ENCODE measurements around the gene SLC44A5.

Gene SLC44A5

DNA sequence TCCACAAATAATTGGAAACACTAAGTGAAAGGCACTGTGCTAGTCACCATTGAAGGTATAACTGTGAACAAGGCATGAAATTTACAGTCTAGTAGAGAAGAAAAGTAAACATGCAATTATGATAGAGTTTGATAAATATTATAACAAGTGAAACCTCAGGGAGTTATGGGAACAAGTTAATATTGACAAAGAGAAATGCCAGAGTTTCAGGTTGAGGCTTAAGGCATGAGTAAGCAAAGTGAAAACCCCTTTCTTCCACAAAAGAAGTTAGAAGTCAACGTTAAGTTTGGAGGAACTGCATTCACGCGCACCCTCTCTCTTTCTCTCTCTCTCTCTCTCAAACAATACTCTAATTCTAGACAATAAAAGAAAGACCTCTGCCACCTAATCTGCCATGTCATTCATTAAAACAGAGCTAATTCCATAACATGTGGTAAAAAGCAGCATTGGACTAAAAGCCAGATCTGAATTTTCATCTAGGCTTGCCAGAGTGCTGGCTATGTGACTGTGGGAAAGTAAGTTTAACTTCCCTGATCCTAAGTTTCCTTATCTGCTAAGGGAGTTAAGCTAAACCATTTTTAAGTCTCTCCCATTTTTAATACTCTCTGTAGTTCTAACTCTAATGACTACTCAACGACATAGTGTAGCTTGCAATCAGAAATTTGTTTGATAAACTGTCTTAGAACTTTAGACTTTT lies 22.0 kb downstream of the SLC44A5 start:
- no peak for DNase-seq

DNA sequence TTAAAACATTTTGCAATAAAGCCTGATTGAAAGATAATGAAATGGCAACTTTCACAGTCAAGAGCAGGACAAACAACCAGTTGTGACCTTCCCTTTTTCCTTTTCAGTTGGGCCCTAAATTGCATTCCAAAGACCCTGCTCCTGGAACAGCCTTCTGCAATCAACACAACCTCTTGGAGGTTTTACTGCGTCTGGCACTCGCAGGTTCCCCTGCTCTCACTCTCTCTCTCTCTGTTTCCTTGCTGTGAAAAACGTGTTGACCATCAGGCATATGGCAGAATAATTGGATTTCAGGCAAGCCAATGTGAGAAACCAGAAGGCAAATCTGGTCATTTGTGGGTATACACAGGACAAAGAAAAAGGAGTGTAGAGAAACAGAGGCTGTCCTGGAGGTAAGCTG lies 23.2 kb downstream of the SLC44A5 start:
- DNase-seq: no peak

DNA sequence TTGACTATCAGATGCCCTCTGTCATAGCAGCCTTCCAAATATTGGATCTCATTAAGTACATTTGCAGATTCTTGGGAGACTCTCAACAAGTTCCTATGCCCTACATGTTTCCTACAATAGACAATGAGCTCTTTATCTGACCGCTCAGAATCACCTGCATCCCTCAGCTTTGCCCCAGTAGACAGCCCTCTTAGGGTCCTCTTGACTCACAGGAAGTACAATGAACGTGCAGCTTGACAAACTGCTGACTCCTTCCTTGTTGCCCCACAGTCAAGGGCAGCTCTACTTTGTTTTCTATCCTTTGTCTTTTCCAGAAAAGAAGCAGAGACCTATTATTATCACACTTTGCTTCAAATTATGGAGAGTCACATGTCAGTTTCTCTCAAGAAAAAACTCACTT lies 27.6 kb downstream of the SLC44A5 start:
- no peak for DNase-seq

DNA sequence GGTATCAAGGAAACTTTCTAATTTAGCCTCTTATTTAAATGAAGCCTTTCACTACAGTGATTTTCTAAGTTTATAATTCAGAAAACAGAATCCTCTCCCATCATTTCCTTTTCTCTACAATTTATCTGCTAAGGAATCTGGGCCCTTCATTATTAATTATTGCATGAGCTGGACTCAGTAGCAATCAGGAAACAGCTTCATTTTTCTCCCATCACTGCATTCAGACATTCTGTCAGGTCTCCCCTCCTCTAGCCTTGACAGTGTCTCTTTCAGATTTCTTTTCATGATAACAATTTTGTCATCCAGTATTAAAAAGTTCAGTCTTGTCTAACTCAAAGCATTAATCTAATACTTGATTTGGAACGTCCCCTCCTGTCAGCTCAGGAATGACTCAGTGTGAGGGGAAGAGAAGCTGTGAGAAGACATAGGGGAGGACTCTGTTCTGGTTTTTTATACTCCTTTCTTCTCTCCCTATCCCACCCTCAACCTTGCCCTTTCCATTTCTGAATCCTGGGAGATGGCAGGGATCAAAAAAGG lies 28.1 kb downstream of the SLC44A5 start:
- no peak for DNase-seq

DNA sequence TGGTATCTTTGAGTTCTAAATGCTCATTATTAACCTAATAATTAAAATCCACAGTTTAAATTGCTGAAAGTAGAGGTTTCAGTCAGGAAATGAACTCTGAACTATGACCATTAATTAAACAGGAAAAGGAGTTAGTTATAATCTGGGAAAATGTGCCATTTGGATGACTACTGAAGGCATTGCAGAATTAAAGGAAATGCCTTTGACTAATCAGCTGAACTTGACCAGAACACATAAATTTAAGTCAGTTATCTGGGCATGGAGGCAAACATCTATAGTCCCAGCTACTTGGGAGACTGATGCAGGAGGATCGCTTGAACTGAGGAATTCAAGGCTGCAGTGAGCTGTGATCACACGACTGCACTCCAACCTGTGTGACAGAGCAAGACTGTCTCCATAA lies 31.9 kb downstream of the SLC44A5 start:
- DNase-seq: no peak

DNA sequence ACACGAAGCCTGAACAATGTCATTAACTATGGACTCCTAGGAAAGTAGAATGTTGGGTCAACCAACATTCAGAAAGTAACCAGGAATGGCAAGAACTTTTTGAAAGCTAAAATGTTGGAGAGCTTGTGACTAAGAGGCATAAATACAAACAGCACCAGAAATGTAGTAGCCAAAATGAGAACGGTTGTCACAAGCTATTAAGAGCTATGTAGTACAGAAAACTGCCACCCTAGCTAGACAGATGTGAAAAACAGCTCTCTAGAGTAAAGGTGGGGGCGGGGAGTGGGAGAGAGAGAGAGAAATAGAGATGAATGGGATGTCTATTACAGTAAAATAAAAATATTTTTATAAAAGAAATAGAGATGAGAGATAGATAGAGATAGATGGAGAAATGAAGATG lies 35.1 kb downstream of the SLC44A5 start:
- no peak for DNase-seq

DNA sequence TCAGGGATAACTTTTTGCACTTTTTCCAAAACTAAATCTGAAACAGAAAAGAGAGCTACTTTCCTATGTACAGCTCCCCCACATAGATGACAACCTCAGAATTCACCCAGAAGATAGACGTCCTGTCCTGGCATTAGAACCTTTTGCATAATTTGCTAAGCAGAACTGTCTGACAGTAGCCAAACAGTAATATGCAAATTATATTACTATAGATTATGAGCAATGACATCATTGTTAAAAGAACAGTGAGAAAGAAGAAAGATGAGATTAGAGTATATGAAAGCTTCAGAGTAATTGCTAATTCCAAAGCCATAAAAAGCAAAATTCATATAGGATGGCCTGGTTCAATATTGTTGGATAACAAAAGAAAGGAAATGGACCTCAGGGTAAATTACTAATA lies 43.7 kb downstream of the SLC44A5 start:
- DNase-seq: no peak

DNA sequence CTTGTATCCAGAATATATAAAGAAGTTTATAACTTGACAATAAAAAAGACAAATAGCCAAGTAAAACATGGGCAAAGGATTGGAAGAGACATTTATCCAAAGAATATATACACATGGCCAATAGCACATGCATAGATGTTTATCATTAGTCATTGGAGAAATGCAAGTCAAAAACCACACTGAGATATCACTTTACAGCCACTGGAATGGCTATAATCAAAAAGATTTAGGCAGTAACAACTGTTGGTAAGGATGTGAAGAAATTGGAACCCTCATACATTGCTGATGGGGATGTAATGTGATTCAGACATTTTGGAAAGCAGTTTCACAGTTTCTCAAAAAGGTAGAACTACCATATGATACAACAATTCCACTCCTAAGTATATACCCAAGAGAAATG lies 51.1 kb downstream of the SLC44A5 start:
- DNase-seq: no peak

DNA sequence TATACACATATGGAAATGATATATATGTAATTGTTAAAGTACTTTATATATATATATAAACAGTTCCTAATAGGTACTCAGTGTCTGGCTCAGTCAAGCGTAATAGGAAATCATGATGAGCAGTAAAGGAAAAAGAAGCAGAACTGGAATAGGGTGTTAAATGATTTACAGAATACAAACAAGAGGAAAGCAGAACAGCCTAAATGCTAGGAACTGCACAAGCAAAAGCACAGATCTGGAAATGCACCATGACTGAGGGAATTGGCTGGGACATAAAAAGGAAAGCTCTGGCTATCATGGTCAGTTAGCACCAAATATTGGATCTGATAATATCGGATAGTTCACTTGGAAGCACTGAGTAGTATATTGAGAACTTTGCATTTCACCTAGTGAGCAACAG lies 51.8 kb downstream of the SLC44A5 start:
- no peak for DNase-seq

DNA sequence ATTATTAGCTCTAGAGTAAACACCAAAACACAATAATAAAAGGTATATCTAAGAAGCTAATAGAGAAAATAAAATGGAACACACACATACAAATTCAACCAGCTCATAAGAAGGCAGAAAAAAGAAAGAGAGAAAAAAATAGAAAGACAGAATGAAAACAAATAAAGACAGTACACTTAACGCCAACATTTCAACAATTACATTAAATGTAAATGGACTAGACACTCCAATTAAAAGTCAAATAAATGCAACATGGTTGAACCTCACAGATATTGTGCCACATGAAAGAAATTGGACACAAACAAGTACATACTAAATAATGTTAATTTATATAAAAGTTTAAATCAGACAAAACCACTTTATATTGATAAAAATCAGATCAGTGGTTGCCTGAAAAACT lies 56.0 kb downstream of the SLC44A5 start:
- DNase-seq: no peak

DNA sequence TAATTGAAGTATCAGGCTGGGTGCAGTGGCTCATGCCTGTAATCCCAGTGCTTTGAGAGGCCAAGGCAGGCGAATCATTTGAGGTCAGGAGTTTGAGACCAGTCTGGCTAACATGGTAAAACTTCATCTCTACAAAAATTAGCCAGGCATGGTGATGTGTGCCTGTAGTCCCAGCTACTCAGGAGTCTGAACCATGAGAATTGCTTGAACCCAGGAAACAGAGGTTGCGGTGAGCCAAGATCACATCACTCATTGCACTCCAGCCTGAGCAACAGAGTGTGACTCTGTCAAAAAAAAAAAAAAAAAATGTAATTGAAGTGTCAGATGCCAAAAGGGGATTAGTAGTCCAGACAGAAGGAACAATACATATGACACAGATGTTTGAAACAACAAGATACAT lies 56.7 kb downstream of the SLC44A5 start:
- no peak for DNase-seq

DNA sequence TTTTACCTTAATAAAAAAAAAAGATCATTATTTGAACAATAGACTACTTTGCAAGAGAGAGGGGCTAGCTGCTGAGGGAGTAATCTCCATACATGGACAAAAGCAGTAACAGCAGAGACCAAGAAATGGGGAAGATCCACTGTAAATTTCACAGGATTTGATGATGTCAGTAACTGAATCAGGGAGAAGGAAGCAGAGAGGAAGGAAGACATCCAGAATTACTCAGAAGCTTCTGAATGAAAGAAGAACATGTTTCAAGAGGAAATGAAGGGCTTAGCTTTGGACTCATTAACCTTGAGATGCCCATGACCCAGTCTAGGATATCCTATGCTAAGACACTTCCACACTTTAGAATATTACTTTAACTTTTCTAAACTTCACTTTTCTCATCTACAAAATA lies 60.4 kb downstream of the SLC44A5 start:
- no peak for DNase-seq

DNA sequence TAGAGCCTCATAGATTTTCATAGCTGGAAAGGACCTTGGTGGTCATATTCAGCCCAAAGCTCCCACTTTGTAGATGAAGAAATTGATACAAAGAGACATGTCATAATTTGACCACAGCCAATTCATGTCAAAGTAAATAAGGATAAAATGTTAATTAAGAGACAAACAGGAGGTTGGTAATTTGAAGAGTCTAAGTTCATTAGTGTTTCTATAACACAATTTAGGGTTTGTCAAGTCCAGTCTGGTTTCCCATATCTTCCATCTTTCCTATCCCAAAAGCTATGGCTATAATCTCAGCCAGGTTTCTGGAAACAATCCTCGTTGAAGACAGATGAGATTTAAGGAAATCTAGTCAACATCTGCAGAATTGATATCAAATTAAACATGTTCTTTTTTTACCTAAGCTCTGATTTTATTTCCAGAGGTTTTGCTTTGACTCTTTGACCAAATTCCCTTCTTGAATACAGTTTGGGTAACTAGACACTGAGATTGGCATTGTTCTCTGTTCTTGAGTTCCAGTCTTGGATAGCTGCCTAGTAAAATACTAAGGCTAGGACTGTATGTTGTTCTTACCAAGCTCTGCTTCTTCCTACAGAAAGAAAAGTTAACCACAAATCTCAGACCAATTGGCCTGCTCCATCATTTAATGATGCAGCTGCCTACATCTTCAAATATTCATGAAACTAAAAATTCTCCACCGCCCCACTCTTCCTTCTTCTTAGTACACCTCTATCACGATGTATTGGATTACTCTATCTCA lies 62.0 kb downstream of the SLC44A5 start:
- no peak for DNase-seq

DNA sequence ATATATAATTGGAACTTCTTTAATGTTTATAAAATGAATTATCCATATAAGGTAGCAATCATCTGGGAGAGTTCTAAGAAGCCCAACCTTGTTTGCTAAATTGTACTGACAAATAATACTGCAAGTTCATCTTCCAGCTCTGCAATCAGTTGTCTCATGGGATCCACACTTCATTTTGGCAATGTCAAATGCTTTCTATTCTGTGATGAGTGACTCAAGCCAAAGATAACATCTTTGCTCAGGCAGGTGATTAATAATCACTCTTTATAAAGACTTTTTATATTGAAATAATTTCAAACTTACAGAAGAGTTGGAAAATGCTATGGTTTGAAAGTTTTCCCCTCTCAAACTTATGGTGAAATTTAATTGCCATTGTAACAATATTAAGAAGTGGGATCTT lies 67.2 kb downstream of the SLC44A5 start:
- DNase-seq: no peak

DNA sequence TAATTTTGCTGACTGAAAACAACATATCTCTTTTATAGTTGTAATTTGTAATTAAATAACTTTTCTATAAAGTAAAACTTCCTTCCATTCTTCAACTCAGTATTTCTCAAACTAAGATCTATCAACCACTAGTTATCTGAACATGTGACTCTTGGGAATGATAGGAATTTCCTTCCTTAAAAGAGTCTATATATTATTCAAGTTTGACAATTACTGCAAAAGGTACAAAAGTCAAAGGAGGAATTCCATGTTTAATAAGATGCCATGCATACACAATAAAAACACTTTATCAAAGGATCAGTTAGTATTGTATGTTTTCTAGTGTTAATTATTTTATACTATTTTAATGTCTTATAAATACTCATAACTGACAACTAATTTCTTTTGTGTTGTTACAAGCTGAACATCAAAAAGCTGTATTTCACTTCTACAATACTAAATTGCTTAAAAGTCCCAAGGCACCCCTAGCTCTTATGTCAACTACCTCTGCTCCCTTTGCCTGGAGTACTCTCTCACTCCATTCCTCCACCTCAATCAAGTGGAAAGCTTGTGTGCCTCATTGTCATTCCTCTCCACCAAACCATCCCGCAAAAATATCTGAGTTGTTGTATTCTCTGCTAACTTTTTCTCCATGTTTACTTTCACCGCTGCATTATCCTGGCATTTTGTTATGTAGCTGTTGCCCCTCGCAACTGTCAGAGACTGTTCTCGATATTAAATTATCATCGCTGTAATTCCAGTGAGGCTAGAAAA lies 67.9 kb downstream of the SLC44A5 start:
- DNase-seq: no peak

DNA sequence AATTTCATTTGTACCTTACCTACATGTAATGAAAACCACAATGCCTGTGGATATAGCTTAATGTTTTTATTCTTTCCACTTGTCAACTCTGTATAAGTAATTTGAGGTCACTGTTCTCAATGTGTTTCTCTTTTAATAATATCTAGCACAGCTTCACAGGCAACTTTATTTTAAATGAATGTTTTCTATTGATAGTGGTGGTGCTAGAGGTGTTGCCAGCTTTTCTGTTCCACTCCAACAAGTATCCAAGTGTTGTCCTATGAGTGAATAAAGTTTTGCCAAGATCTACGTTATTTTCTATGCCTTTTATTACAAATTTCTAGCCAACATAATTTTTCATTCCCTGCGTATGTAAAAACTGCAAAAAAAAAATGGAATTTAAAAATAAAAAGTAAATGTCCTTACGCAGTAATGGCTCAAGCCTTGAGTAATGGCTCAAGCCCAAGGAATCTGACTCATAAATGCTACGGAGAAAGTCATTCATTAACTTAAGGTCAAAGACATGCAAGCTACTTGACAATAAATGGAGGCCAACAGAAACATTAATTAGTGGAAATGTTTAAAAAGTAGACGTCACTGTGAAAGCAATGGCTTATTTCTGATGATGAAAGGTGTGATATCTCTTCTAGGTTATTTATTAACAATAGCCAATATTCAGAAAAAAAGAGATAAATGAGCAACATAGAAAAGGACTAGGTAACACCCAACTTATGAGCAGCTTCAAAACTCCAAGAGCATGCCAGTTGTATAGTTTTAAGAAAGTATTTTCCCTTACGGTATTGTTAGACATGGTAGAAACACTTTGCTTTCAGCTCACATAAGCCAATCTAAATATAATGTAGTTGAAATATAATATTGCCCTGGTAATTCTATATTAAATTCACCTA lies 71.4 kb downstream of the SLC44A5 start:
- no peak for DNase-seq

DNA sequence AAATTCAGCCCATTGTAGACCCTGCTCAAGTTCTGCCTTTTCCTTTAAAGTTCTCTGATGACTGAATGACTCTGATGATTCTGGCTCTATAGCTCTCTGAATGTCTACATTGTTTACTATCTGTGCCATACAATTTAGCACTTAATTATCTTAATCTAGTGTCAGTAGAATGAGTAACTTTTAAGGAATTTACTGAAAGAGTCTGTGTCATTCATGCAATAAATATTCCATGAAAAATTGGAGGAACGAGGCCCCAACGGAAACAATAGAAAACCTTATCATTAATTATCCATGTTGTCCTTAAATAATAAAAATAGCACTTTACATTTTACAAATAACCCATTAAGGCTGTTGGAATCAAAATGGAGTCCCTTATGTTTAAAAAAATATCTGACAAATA lies 77.8 kb downstream of the SLC44A5 start:
- no peak for DNase-seq

DNA sequence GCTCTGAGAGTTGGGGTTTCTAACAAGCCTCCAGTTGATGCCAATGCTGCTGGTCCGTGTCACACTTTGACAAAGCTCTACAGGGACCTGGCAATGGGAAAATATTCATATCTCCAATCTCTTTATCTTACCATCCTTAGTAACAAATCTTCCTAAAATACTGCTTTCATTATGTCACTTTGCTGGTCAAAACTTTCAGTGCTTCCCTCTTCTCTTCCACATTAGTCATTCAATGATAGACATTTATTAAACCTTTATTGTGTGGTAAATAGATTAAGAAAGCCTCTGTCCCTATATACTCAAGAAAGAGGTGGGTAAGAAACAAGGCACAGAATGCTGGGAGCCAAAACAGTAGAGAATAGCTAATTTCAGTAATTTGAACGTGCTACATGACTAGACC lies 79.3 kb downstream of the SLC44A5 start:
- DNase-seq: no peak

DNA sequence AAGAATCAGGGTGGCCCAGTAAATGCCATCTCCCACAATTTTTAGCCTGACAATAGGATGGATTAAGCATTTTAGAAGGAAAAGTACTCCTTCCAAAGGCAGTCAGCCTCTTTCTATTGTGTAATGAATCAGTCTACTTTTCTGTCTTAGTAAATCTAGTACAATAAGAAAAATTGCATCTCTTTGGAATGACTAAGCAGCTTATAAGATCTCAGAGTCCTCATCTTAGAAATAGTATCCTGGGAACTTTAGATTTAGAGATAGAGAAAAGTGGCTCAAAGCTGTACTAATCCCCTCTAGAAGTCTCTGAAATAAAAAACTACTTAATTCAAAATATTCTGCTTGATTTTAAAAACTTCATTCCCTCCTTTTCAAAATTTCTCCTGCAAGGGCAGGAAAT lies 81.4 kb downstream of the SLC44A5 start:
- no peak for DNase-seq

DNA sequence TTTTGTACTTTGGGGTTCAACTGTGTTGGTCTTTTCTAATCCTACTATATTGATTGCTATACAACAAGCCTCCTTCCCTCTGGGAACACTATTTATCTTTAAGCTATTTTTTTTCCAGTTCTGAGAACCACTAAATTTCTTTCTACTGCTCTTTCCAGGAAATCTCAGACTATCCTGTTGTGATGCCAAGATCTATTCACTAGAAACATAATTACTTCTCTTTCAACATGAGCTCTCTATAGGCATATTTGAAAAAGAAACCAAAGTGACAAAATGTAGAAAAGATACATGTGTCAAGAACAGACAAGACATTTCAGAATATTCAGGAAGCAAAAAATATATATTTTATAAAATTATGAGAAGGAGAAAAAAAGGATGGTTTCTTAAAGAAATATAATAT lies 82.9 kb downstream of the SLC44A5 start:
- DNase-seq: no peak

DNA sequence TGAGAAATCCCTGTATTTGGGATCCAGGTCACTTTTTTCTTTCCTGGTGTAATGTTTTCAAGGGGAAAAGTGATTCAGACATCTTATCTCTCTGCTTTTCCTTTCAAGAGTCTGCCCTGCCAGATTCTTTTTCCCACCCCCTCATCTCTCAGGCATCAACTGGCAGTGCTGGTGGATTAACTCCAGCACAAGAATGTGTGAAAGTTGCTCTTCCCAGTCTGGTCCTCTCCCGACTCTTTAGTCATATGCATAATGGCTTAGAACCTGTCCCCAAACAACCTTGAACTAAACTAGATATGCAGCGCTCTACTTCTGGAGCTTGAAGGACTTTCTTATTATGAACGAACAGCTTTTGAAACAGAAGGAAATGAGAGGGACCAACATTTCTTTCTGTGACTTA lies 88.5 kb downstream of the SLC44A5 start:
- no peak for DNase-seq

DNA sequence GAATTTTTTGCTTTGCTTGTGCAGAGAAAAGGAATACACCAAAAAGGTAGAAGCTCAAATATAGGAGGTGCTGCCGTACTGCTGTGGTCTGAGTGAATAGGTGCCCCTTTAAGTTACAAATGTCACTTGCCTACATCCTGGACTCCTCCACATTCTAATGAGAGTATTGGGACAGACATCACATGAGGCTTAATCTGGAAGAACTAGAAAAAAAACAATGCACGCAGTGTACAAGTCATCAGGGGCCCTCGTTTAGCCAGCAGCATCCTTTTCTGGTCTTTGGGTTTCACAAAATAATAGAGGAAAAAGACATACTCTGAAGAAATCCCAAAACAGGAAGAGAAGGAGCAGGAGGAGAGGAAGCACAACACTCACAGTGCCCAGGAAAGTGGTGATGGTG lies 89.3 kb downstream of the SLC44A5 start:
- DNase-seq: no peak
